ENCODE results near the gene CCDC85B.

CCDC85B gene

GRCh38 chr11:65868076-65868667 lies 22.3 kb upstream of the CCDC85B start:
- DNase-seq (ENCODE audit: low read depth in 1 of 2, low spot score in 1 of 2) = no peak

- DNase-seq (ENCODE audit: low read depth in 1 of 2, low spot score in 1 of 2) = no peak
These were observed 21.6 kb upstream of the CCDC85B start for GRCh38 chr11:65868907-65869306.

DNA sequence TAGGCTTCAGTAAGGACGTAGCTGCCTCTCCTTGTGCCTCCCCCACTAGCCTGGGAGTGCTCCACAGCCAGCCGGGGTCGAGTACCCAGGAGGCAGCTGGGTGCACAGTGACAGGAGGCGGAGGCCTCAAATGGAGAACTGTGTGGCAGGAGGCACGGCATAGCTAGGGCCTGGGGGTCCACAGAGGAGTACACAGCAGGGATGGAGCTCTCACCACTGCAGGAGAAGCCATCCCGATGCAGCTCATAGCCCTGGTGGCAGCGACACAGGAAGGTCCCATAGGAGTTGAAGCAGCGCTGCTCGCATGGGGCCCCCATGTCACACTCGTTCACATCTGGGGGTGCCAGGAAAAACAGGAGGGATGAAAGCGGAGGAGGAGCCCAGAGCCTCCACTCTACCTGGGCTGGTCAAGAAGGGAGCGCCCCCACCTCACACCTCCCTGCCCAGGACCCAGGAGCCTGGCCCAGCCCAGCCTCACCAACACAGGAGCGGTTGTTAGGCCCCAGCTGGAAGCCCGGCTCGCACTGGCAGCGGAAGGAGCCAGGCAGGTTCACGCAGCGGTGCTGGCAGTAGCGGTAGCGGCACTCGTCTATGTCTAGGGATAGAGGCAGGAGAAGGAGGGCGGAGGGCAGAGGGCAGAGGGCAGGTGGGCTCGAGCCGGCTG lies 20.7 kb upstream of the CCDC85B start:
- no peak for DNase-seq (ENCODE audit: low read depth in 1 of 2, low spot score in 1 of 2)

DNA sequence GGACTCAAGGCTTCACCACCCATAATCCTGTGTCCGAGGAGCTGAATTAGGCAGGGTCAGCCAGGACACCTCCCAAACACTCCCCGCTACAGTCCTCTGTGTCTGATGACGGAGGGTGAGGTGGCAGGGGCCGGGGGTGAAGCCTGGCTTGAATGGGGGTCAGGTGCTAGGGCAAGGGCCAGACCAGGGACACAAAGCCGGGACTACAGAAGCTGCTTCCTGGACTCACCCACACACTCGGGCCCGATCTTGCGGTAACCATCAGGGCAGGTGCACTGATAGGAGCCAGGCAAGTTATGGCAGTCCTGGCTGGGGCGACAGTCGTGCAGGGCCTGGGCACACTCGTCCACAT lies 20.2 kb upstream of the CCDC85B start:
- no peak for DNase-seq (ENCODE audit: low read depth in 1 of 2, low spot score in 1 of 2)

GRCh38 chr11:65870706-65871681 lies 19.5 kb upstream of the CCDC85B start:
- DNase-seq (ENCODE audit: low read depth in 1 of 2, low spot score in 1 of 2) = no peak

GRCh38 chr11:65871811-65872548 lies 18.5 kb upstream of the CCDC85B start:
- no peak for DNase-seq (ENCODE audit: low read depth in 1 of 2, low spot score in 1 of 2)

DNA sequence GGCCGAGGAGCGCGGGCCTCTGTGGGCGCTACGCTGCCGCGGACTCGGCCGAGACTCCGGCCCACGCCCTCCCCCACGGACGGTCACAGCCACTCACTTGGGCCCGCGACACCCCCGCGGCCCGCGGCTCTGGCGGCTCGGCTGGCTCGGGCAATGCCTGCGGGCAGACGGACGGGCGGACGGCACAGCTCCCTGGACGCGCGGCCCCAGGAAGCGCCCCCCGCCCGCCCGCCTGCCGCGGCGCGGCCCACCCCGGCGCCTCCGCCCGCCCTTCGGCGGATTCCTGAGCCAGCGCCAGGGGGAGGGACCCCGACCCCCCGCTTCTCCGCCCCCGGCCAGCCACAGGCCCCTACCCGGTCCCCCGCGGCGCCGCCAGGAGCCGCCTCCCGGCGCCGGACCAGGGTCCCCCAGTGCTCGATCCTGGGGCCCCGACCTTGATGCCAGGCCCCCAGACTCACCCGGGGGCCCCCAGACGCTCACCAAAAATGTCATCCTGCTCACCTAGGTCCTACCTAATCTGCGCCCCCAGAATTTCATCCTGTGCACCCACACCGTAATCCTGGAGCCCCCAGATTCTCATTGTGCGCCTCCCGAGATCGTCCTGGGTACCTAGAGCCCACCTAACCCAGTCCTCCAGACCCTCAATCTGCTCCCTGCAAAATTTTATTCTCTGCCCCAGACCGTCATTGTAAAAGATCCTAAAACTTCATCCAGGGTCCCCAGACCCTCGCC lies 17.7 kb upstream of the CCDC85B start, which contains the start of gene EFEMP2:
Gene EFEMP2, minus strand, starts transcription at position 215 of the 732 bp plus-strand sequence. CDS start 446 bp downstream, outside the sequence.
- DNase-seq (ENCODE audit: low read depth in 1 of 2, low spot score in 1 of 2) = no peak

- peak; percentile 93 to 98 for DNase-seq (ENCODE audit: low read depth in 1 of 2, low spot score in 1 of 2)
These were observed 16.9 kb upstream of the CCDC85B start for GRCh38 chr11:65873318-65874156.

DNA sequence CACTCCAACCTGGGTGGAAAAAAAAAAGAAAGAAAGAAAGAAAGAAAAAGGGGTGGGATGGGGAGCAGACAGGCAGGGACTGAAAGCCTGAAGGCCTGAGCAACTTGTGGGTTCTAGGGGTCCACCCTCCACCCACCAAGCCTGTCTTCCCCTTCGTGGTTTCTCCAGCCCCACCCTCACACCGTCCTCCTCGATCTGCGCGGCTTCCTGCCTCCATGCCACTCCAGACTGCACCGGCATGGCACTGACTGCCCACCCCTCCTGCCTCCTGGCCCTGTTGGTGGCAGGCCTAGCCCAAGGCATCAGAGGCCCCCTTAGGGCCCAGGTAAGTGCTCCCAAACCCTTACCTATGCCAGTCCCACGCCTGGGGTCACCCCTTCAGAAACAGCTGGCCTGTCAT lies 10.9 kb upstream of the CCDC85B start, which contains the start of gene CTSW:
Gene CTSW, plus strand, starts transcription at position 221 of the 400 bp plus-strand sequence. Its CDS starts 18 bp downstream, at position 239.
- no peak for DNase-seq (ENCODE audit: low read depth in 1 of 2, low spot score in 1 of 2)

DNA sequence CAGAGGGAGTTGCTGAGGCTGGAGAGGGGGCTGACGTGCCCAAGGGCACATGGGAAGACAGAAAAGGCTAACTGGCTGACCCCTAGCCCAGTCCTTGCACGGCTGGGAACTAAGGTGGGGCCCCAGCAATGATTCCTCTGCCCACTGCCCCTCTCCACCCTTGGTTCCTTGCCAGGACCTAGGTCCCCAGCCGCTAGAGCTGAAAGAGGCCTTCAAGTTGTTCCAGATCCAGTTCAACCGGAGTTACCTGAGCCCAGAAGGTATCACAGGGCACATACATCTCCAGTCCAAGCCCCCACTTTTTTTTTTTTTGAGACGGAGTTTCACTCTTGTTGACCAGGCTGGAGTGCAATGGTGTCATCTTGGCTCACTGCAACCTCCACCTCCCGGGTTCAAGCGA lies 10.4 kb upstream of the CCDC85B start:
- no peak for DNase-seq (ENCODE audit: low read depth in 1 of 2, low spot score in 1 of 2)

GRCh38 chr11:65880844-65881421 lies 9.5 kb upstream of the CCDC85B start:
- DNase-seq (ENCODE audit: low read depth in 1 of 2, low spot score in 1 of 2) = no peak

DNA sequence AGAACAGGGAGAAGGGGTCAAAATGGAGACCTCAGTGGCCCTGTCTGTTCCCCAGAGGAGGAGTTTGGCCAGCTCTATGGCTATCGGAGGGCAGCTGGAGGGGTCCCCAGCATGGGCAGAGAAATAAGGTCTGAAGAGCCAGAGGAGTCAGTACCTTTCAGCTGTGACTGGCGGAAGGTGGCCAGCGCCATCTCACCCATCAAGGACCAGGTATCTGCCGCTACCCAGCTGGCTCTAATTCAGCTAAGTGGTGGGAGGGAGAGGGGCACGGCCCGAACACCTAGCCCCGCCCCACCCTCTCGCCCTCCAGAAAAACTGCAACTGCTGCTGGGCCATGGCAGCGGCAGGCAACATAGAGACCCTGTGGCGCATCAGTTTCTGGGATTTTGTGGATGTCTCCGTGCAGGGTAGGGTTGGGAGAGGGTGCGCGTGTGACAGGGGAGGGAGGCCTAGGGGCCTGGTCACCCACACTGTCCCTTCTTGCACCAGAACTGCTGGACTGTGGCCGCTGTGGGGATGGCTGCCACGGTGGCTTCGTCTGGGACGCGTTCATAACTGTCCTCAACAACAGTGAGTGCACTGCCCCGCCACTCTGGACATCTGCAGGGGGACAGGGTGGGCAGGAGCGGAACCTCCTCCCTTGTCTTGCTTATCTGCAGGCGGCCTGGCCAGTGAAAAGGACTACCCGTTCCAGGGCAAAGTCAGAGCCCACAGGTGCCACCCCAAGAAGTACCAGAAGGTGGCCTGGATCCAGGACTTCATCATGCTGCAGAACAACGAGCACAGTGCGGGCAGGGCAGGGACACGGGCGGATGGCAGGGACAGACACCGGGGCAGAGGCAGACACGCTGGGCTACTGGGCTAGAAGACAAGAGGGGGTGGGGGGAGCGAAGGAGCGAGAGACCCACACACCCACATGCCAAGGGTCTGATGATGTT lies 8.1 kb upstream of the CCDC85B start:
- DNase-seq (ENCODE audit: low read depth in 1 of 2, low spot score in 1 of 2) = no peak

DNA sequence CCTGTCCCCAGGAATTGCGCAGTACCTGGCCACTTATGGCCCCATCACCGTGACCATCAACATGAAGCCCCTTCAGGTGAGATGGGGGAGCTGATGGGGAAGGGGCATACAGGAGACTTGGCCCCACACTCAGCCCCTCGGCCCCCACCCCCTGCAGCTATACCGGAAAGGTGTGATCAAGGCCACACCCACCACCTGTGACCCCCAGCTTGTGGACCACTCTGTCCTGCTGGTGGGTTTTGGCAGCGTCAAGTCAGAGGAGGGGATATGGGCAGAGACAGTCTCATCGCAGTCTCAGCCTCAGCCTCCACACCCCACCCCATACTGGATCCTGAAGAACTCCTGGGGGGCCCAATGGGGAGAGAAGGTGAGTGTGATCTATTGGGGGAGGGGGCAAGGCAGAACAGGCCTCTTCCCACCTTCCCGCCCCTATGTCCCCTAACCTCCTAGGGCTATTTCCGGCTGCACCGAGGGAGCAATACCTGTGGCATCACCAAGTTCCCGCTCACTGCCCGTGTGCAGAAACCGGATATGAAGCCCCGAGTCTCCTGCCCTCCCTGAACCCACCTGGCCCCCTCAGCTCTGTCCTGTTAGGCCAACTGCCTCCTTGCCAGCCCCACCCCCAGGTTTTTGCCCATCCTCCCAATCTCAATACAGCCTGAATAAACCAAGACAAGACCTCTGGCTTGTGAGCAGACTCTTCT lies 7.3 kb upstream of the CCDC85B start:
- no peak for DNase-seq (ENCODE audit: low read depth in 1 of 2, low spot score in 1 of 2)

DNA sequence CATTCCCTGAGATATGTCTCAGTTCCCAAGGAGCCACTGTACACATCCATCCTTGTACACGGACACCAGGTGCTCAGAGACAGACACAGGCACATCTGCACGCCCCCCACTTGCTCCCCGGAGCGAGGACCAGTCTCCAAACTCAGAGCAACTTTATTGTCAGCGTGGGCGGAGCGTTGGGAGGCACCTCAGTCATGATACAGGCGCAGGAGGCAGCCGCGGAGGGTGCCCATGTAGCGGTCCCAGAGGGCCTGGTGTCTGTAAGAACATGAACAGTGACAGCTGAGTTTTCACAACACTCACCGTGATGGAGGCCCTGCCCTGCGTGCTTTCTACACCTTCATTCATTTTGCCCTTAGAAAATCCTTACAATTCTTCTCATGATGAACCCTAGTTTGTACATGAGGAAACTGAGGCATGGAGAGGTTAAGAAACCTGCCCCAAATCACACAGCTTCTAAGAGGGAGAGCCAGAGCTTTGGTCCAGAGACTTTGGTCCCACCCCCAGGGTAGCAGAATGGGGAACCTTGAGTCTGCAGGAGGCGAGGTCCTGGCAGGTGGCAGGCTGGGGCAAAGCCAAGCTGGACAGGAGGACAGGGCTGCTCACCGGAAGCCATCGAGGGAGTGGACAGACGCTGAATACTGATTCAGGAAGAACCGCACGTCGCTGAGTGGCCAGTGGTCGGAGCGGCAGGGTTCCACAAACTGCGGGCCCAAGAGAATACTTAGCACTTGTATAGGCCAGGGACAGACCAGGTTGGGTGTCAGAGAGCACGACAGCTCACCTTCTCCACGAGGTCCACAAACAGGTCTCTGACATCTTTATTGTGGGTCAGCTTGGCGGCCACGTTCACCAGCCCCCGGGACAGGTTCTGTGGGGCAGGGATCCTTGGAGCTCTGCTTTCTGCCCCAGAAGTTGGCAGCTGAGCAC lies 6.4 kb upstream of the CCDC85B start:
- DNase-seq (ENCODE audit: low read depth in 1 of 2, low spot score in 1 of 2) = no peak

GRCh38 chr11:65884716-65885092 lies 5.8 kb upstream of the CCDC85B start:
- DNase-seq (ENCODE audit: low read depth in 1 of 2, low spot score in 1 of 2) = peak; percentile 61 to 73

- DNase-seq (ENCODE audit: low read depth in 1 of 2, low spot score in 1 of 2) = no peak
These were observed 5.2 kb upstream of the CCDC85B start for GRCh38 chr11:65885231-65885630.
